ENCODE data around the gene CDH23.

- TF ChIP-seq EZH2 (IDR thresholded peaks at IDR 0.05; ENCODE audit: insufficient read depth, poor library complexity, severe bottlenecking) (no peak), EZH2phosphoT487 (IDR thresholded peaks at IDR 0.05; ENCODE audit: insufficient read depth, low read depth) (no peak)
These were observed 45.6 kb upstream of the CDH23 start for GRCh38 chr10:71351087-71351486.

Data from GM23248 (cell line).